WERI-Rb-1 (cell line): Measurements from ENCODE around the gene SEMA7A.

Experiments used
- DNase-seq: peaks from one replicate; pipeline ENCODE4 v3.0.0-alpha.2; 2020
- H3K27ac ChIP-seq: fragments of 250-450 bp; sonication (Bioruptor Pico); 2 replicates; pipeline ENCODE4 v1.5.1; 2020; ENCODE audit warnings: mild to moderate bottlenecking, moderate library complexity
- H3K27me3 ChIP-seq: fragments of 250-450 bp; sonication (Bioruptor Pico); 2 replicates; pipeline ENCODE4 v1.5.1; 2021; ENCODE audit warnings: mild to moderate bottlenecking, low read depth, moderate library complexity; ENCODE audit not compliant: insufficient read depth, severe bottlenecking
- H3K36me3 ChIP-seq: fragments of 250-450 bp; sonication (Bioruptor Pico); 2 replicates; pipeline ENCODE4 v1.5.1; 2020; ENCODE audit warnings: mild to moderate bottlenecking, moderate library complexity
- H3K4me3 ChIP-seq: 2 replicates; pipeline ENCODE4 v1.5.1; 2011; ENCODE audit warnings: low read depth, mild to moderate bottlenecking, control low read depth, low read length
- H3K9me3 ChIP-seq: fragments of 250-450 bp; sonication (Bioruptor Pico); 2 replicates; pipeline ENCODE4 v1.5.1; 2021; ENCODE audit warnings: mild to moderate bottlenecking, moderate library complexity; ENCODE audit not compliant: severe bottlenecking
- TF ChIP-seq, protein P1 (sequence below): IDR thresholded peaks from 2 replicates; pipeline ENCODE4 v1.5.1; 2011; ENCODE audit warnings: low read depth, mild to moderate bottlenecking, control low read depth, inconsistent platforms, low read length

The SEMA7A gene

GRCh38 chr15:74406517-74406916, 27.2 kb downstream of the SEMA7A start:
- no peaks in the 10 kb centered on the region for H3K9me3 ChIP-seq
- H3K27ac ChIP-seq: no peak overlapping the region
- no peak for DNase-seq
- H3K4me3 ChIP-seq: no peak overlapping the region
- no peaks in the 10 kb centered on the region for H3K27me3 ChIP-seq
- peaks cover 6% of the 10 kb centered on the region for H3K36me3 ChIP-seq
- TF ChIP-seq, protein P1, sequence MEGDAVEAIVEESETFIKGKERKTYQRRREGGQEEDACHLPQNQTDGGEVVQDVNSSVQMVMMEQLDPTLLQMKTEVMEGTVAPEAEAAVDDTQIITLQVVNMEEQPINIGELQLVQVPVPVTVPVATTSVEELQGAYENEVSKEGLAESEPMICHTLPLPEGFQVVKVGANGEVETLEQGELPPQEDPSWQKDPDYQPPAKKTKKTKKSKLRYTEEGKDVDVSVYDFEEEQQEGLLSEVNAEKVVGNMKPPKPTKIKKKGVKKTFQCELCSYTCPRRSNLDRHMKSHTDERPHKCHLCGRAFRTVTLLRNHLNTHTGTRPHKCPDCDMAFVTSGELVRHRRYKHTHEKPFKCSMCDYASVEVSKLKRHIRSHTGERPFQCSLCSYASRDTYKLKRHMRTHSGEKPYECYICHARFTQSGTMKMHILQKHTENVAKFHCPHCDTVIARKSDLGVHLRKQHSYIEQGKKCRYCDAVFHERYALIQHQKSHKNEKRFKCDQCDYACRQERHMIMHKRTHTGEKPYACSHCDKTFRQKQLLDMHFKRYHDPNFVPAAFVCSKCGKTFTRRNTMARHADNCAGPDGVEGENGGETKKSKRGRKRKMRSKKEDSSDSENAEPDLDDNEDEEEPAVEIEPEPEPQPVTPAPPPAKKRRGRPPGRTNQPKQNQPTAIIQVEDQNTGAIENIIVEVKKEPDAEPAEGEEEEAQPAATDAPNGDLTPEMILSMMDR: no peak

DNA sequence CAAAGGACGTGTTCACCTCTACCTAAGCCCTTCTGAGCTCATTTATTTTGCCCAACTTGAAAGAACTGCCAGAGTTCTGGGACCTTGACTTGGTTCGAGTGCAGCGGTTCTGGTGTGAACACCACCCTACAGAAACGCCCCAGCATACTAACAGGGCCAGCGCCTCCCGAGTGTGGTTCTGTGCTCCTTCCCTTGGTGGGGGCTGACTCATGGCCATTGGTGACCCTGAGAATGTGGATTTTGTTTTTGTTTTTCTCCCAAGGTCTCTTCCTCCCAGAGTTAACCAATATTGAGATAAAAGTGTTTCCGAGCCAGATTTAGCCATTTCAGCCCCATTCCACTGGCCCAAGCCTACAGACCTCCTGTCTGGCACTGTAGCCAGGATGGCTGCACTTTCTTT, 27.9 kb downstream of the SEMA7A start:
- no peak overlapping the region for H3K27ac ChIP-seq

GRCh38 chr15:74403991-74404563, 29.7 kb downstream of the SEMA7A start:
- TF ChIP-seq, protein P1: no peak
- Histone ChIP-seq H3K27me3 (no peaks in the 10 kb centered on the region), H3K4me3 (no peak overlapping the region), H3K36me3 (no peaks in the 10 kb centered on the region), H3K27ac (no peak overlapping the region), H3K9me3 (no peaks in the 10 kb centered on the region)
- DNase-seq: no peak

More for the DNA sequence above, 27.9 kb downstream of the SEMA7A start:
- H3K4me3 ChIP-seq: no peak overlapping the region
- no peak for DNase-seq
- no peaks in the 10 kb centered on the region for H3K27me3 ChIP-seq
- TF ChIP-seq, protein P1: no peak
- no peaks in the 10 kb centered on the region for H3K9me3 ChIP-seq
- H3K36me3 ChIP-seq: peaks cover 6% of the 10 kb centered on the region

DNA sequence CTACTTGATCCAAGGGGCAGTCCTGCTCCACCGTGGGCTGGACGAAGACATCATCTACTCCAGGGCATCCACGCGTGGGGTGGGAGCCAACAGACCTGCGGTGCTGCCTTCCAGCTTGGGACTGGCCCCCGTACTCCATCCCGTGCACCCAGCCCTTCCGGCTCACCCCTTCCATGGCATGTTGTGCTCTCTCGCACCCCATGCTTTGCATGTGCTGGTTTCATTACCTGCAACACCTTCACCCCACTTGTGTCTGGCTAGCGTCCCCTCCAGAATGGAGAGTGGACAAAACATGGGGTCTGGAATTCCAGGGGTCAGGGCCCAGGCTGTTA, 30.2 kb downstream of the SEMA7A start:
- no peak overlapping the region for H3K4me3 ChIP-seq
- TF ChIP-seq, protein P1: no peak
- no peaks in the 10 kb centered on the region for H3K36me3 ChIP-seq
- no peaks in the 10 kb centered on the region for H3K9me3 ChIP-seq
- H3K27ac ChIP-seq: no peak overlapping the region
- DNase-seq: no peak
- H3K27me3 ChIP-seq: no peaks in the 10 kb centered on the region

- no peaks in the 10 kb centered on the region for H3K27me3 ChIP-seq
- H3K9me3 ChIP-seq: no peaks in the 10 kb centered on the region
- no peaks in the 10 kb centered on the region for H3K36me3 ChIP-seq
- TF ChIP-seq, protein P1: no peak
- no peak for DNase-seq
- H3K27ac ChIP-seq: no peak overlapping the region
- H3K4me3 ChIP-seq: no peak overlapping the region
Observed at GRCh38 chr15:74402873-74403587, 30.7 kb downstream of the SEMA7A start.
